ENCODE measurements around the gene TCEAL1.
"Not testable (repeated sequence)": the region's sequence is repeated elsewhere in the genome, so short reads cannot be mapped to it uniquely, and the experiment has no call there.

The TCEAL1 gene, protein sequence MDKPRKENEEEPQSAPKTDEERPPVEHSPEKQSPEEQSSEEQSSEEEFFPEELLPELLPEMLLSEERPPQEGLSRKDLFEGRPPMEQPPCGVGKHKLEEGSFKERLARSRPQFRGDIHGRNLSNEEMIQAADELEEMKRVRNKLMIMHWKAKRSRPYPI

DNA sequence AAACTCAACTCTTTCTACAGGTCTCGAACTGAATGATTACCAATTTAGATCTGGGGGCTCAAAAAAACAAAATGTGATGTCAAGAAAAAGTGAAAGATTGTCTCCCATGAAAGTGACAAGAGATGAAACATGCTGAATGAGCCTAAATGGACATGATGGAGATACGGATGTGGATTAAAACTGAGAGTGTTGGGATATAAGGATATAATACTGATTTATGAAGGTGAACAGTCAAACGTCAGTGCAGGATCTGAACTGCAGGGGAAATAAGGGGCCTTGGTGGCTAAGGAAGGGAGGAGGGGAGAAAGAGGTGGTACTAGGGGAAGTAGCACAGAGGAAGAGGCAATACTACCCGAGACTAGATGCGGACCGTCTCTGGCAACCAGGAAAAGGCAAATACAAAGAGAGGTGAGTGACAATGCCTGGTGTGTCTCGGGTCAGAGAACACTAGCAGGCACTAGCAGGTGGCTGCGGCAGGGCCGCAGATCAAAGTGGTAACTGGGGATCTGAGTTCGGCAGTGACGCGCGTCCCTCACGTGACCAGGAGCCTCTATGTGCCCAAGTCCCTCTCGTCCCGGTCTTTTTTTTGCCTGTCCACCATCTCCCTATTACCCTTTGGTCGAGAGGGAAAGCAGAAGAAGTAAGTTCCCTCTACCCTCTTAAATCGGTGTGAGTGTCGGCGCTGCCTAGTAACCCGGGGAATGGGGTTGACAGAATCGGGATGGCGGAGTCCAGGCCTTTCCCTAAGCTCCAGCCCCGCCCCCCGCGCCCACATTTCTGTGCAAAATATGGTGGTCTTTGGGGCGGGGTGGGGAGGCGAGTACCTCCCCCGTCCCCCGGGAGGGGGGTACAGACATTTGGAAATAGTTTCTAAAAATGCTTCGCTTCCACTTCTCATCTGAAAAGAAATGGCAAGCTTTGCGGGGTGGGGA is at the start of gene TCEAL1:
TSS of gene TCEAL1 (plus strand) at position 590 of the 932 bp plus-strand sequence. CDS start 942 bp downstream, outside the sequence.
- TF ChIP-seq, protein P1, sequence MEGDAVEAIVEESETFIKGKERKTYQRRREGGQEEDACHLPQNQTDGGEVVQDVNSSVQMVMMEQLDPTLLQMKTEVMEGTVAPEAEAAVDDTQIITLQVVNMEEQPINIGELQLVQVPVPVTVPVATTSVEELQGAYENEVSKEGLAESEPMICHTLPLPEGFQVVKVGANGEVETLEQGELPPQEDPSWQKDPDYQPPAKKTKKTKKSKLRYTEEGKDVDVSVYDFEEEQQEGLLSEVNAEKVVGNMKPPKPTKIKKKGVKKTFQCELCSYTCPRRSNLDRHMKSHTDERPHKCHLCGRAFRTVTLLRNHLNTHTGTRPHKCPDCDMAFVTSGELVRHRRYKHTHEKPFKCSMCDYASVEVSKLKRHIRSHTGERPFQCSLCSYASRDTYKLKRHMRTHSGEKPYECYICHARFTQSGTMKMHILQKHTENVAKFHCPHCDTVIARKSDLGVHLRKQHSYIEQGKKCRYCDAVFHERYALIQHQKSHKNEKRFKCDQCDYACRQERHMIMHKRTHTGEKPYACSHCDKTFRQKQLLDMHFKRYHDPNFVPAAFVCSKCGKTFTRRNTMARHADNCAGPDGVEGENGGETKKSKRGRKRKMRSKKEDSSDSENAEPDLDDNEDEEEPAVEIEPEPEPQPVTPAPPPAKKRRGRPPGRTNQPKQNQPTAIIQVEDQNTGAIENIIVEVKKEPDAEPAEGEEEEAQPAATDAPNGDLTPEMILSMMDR (IDR thresholded peaks at IDR 0.05; ENCODE audit: low read length, missing control alignments), result no peak
- peak; percentile 36 for DNase-seq (ENCODE audit: low read depth)
- peak within 1 kb of the TSS; percentile 66 for H3K4me3 ChIP-seq (replicated peaks; ENCODE audit: low read depth, low read length)

DNA sequence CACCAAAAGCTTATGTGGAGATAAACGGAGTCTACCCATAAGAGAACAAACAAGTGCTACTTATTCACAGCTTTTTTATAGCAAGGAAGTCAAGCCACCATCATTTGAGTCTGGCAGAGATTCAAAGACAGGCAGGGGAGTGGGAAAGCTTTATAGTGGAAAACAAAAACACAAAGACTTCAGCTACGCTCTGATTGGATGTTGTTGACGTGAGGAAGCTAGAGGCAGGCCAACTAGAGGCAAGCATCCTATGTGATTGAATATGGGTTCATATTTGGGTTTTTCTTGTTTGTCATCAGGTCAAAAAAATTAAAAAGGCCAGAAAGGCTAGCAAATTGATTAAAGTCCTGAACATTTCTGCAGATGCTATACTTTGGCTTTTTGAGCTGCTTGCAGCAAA is 44.2 kb upstream of the TCEAL1 start:
- peak; percentile 39 for DNase-seq (ENCODE audit: low read depth)
- TF ChIP-seq, protein P1 (IDR thresholded peaks at IDR 0.05; ENCODE audit: low read length, missing control alignments), result no peak
- H3K4me3 ChIP-seq (replicated peaks; ENCODE audit: low read depth, low read length), result peak overlapping the region; percentile 76

DNA sequence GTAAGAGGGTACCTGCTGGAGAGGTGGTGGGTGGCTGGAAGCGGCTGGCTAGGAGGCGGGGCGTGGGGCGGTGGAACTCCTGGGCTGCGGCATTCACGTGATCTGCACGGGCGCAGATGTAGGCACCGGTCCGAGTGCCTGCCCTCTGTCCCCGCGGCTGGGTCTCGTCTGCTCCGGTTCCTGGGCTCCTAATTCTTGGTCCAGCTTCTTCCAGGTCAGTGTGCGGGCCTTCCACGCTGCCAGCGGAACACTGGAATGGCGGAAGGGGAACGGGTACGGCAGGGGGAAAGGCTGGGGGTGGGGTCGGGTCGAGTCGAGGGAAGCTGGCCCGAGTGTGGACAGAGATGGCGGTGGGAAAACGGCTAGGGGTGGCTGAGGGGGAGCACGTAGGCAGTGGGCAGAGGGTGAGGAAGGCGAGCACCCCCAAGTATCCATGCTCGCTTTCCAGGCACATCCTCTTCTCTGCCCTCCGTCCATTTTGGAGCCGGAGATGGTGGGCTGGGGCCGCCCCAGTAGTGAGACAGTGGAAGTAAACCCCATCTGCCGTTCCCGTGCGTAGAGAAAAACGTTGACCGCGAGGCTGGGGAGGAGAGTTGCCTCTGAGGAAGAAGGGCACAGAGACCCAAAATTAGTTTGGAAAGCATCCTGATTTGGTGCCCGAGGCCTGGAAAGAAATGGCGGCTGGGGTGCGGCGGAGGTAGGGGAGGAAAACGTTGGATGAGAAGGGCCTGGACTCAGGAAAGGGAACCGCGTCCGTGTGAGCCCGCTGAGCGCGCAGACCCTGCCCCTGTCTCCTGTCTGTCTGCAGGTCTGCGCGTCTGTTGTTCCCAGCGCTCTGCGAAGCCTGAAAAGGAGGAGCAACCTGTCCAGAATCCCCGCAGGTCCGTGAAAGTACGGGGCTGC is 43.1 kb upstream of the TCEAL1 start, which contains the start of gene TCEAL4:
TSS of gene TCEAL4 (plus strand) at position 105 of the 903 bp plus-strand sequence. CDS start 1,161 bp downstream, outside the sequence.
- peak; percentile 48 for DNase-seq (ENCODE audit: low read depth)
- TF ChIP-seq, protein P1 (IDR thresholded peaks at IDR 0.05; ENCODE audit: low read length, missing control alignments), result no peak
- peak within 1 kb of the TSS; percentile 76 for H3K4me3 ChIP-seq (replicated peaks; ENCODE audit: low read depth, low read length)

DNA sequence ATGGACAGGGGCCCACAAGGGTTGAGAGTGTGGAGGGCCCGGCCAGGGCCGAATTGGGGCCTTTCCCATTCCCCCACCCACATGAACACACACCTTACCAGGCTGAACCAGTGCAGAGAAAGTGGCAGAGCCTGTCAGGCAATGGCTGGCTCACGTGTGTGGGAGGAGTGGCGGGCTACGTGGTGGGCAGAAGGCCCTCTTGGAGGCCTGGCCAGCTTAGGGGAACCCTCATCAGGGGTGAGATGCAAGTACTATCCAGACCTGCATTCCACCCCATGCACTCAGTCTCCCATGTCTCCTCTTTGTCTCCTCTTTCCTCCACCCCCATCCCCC is 42.5 kb upstream of the TCEAL1 start:
- DNase-seq (ENCODE audit: low read depth), result peak; percentile 32
- H3K4me3 ChIP-seq (replicated peaks; ENCODE audit: low read depth, low read length), result peak overlapping the region; percentile 76
- TF ChIP-seq, protein P1 (IDR thresholded peaks at IDR 0.05; ENCODE audit: low read length, missing control alignments), result no peak

DNA sequence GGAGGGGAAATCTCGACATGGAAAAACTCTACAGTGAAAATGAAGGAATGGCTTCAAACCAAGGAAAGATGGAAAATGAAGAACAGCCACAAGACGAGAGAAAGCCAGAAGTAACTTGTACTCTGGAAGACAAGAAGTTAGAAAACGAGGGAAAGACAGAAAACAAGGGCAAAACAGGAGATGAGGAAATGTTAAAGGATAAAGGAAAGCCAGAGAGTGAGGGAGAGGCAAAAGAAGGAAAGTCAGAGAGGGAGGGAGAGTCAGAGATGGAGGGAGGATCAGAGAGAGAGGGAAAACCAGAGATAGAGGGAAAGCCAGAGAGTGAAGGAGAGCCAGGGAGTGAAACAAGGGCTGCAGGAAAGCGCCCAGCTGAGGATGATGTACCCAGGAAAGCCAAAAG is 42.1 kb upstream of the TCEAL1 start:
- H3K4me3 ChIP-seq (replicated peaks; ENCODE audit: low read depth, low read length), result peak overlapping the region; percentile 76
- TF ChIP-seq, protein P1 (IDR thresholded peaks at IDR 0.05; ENCODE audit: low read length, missing control alignments), result no peak
- DNase-seq (ENCODE audit: low read depth), result no peak

DNA sequence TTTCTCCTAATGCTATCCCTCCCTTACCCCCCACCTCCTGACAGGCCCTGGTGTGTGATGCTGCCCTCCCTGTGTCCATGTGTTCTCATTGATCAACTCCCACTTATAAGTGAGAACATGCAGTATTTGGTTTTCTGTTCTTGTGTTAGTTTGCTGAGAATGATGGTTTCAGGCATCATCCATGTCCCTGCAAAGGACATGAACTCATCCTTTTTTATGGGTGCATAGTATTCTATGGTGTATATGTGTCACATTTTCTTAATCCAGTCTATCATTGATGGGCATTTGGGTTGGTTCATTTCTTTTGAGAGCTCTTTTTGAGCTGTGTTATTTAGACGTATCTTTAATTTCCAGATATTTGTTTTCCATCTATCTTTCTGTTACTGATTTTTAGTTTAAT is 36.5 kb upstream of the TCEAL1 start:
- H3K4me3 ChIP-seq (replicated peaks; ENCODE audit: low read depth, low read length); DNase-seq (ENCODE audit: low read depth): not testable (repeated sequence)

DNA sequence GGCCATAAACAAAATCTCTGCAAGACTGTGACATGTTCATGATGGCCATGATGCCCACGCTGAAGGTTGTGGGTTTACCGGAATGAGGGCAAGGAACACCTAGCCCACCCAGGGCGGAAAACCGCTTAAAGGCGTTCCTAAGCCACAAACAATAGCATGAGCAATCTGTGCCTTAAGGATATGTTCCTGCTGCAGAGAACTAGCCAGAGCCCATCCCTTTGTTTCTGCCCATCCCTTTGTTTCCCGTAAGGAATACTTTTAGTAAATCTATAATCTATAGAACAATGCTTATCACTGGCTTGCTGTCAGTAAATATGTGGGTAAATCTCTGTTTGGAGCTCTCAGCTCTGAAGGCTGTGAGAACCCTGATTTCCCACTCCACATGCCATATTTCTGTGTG is 33.6 kb upstream of the TCEAL1 start:
- not testable (repeated sequence) for H3K4me3 ChIP-seq (replicated peaks; ENCODE audit: low read depth, low read length); DNase-seq (ENCODE audit: low read depth)

All from fibroblast of pulmonary artery (primary cell).